NT2/D1 (cell line): Measurements from ENCODE around the gene GABARAP.

Source experiments
- SUZ12 ChIP-seq: IDR thresholded peaks from 2 replicates; pipeline ENCODE4 v1.6.1; 2011; ENCODE audit not compliant: insufficient read length, insufficient read depth; ENCODE audit errors: extremely low read depth
- YY1 ChIP-seq: IDR thresholded peaks from 2 replicates; pipeline ENCODE4 v1.6.1; 2011; ENCODE audit not compliant: insufficient read length, insufficient read depth
- ZNF274 ChIP-seq: IDR thresholded peaks from 2 replicates; pipeline ENCODE4 v1.6.1; 2011; ENCODE audit warnings: mild to moderate bottlenecking, low read depth, low read length

DNA sequence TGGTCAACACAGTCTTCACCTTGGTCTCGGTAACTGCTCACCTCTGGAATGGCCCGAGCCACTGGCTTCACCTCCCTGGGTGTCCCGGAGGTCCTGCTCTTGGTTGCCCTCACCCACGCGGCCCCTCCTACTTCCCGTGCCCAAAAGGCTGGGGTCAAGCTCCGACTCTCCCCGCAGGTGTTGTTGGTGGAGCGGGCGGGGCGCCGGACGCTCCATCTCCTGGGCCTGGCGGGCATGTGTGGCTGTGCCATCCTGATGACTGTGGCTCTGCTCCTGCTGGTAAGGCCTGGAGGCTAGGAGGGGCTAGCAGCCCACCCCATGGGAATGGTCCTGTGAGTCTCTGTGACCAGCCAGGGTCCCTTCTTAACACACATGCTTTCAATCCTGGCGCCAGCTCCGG lies 42.7 kb upstream of the GABARAP start:
- TF ChIP-seq YY1 (no peak), SUZ12 (no peak), ZNF274 (no peak)
